ENCODE results near the gene ALDH3B1.
A peak's percentile ranks its signal among the peaks of the same experiment; 100 is the strongest.
"Not testable (repeated sequence)": the region's sequence is repeated elsewhere in the genome, so short reads cannot be mapped to it uniquely, and the experiment has no call there.

The ALDH3B1 gene, protein sequence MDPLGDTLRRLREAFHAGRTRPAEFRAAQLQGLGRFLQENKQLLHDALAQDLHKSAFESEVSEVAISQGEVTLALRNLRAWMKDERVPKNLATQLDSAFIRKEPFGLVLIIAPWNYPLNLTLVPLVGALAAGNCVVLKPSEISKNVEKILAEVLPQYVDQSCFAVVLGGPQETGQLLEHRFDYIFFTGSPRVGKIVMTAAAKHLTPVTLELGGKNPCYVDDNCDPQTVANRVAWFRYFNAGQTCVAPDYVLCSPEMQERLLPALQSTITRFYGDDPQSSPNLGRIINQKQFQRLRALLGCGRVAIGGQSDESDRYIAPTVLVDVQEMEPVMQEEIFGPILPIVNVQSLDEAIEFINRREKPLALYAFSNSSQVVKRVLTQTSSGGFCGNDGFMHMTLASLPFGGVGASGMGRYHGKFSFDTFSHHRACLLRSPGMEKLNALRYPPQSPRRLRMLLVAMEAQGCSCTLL

DNA sequence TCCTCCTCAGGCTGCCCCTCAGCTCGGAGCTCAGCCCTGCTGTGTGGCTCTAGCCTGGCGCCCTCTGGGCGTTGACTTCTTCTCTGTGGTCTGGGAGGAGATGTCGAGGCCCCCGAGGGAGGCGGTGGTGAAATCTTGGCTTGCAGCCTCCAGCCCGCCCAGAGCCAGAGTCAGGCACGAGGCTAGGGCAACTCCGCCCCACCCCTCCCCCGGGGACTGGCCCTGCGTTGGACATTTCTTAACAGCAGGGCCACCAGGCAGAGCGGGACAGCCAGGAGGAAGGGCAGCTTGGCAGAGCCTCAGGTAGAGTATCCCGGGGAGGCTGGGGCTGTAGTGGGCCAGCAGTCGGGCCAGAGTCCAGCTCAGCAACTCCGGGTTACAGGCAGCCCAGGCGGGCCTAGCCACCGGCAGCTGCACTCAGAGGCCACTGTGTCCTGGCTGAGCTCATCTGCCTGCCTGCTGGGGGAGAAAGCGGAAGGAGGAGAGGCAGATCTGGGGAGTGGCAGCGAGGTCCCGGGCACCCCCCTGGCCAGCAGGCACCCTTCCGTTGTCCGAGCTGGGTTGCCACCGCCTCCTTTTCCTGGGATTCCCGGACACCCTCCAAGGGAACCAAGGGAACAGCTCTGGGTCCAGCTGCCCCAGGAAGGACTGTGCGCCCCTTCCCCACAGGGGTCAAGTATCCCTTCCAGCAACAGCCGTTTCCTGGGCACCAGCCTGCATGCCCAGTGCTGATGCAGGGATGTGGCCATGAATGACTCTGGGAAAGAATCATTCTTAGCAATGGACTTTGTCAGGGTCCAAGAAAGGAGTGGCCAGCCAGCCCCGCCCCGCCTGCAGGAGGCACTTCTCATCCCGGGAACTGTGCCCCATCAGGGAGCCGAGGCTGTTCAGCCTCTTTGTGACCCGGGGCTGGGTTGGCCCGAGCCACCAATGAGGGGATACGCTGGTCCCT is at the start of gene ALDH3B1:
Gene ALDH3B1, plus strand, starts transcription at position 238 of the 952 bp plus-strand sequence. CDS start 4,971 bp downstream, outside the sequence.
- Histone ChIP-seq H3K4me1 (peaks cover 94 to 100% (median 96%) of the 10 kb centered on the region in 10 experiments), H3K4me2 (peak within 1 kb of the TSS; percentile 93 to 100 (median 98)), H3K9ac (peak within 1 kb of the TSS; percentile 87 to 98 (median 92)), H3K4me3 (peak within 1 kb of the TSS; percentile 52 to 75 (median 67)), H3K9me3 (replicated peaks in 1 of 11) (no peaks in the 10 kb centered on the region), H3K27ac (peak within 1 kb of the TSS; percentile 91 to 100 (median 96)), H4K20me1 (peaks cover 0 to 19% (median 6%) of the 10 kb centered on the region in 11 experiments; a peak in 9 of 22 replicates), H3K27me3 (no peaks in the 10 kb centered on the region), H3K36me3 (peaks cover 0 to 17% (median 0%) of the 10 kb centered on the region in 11 experiments; a peak in 8 of 22 replicates)
- TF ChIP-seq Cebpa-rat (IDR thresholded peaks at IDR 0.05): peak in 9 of 11 experiments; percentile 34 to 93 (median 80); a peak in 15 of 22 replicates

DNA sequence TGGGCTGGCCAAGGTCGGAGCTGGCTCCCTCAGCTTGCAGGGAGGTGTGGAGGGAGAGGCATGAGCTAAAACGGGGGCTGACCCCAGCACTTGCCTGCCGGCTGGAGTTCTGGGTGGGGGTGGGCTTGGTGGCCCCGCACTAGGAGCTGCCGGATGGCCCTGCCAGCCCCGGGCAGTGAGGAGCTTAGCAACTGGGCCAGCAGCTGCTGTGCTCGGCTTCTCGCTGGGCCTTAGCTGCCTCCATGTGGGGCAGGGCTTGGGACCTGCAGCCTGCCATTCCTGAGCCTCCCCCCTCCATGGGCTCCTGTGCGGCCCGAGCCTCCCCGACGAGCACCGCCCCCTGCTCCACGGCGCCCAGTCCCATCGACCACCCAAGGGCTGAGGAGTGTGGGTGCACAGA is 46.9 kb upstream of the ALDH3B1 start:
- H3K27ac ChIP-seq, H3K9ac ChIP-seq, H3K4me2 ChIP-seq, H3K4me3 ChIP-seq, H3K27me3 ChIP-seq, H3K4me1 ChIP-seq, H3K36me3 ChIP-seq, H4K20me1 ChIP-seq: not testable (repeated sequence)
- H3K9me3 ChIP-seq (replicated peaks in 1 of 11): peaks cover 0 to 12% (median 3%) of the 10 kb centered on the region in 11 experiments; a peak in 5 of 22 replicates

DNA sequence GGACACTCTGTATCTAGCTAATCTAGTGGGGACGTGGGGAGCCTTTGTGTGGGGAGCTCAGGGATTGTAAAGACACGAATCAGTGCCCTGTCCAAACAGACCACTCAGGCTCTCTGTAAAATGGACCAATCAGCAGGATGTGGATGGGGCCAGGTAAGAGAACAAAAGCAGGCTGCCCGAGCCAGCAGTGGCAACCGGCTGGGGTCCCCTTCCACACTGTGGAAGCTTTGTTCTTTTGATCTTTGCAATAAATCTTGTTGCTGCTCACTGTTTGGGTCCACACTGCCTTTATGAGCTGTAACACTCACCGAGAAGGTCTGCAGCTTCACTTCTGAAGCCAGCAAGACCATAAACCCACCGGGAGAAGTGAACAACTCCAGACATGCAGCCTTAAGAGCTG is 46.2 kb upstream of the ALDH3B1 start:
- not testable (repeated sequence) for H3K27ac ChIP-seq, H3K4me3 ChIP-seq, H3K4me2 ChIP-seq, H3K27me3 ChIP-seq, H4K20me1 ChIP-seq, H3K36me3 ChIP-seq, H3K9ac ChIP-seq, H3K4me1 ChIP-seq
- H3K9me3 ChIP-seq (replicated peaks in 1 of 11): peaks cover 0 to 12% (median 3%) of the 10 kb centered on the region in 11 experiments; a peak in 5 of 22 replicates

DNA sequence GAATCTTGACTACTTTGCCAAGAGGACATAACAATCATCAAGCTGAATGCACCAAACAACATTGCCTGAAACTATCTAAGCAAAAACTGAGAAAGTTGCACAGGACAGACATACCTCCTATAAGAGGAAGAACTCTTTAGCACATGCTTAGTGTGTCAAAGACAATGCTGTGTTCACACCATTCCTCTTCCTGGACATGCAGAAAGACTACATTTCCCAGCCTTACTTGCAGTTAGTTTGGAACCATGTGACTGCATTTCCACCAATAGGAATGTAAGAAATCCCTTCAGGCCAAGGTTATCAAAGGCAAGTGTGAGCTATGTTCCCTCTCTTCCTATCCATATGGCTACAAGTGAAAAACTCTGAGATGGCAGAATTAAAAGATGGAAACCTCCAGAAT is 45.4 kb upstream of the ALDH3B1 start:
- H3K27ac ChIP-seq, H3K4me3 ChIP-seq, H3K4me1 ChIP-seq, H3K27me3 ChIP-seq, H3K36me3 ChIP-seq, H3K4me2 ChIP-seq, H3K9ac ChIP-seq, H4K20me1 ChIP-seq: not testable (repeated sequence)
- H3K9me3 ChIP-seq (replicated peaks in 1 of 11): peaks cover 0 to 12% (median 3%) of the 10 kb centered on the region in 11 experiments; a peak in 5 of 22 replicates

DNA sequence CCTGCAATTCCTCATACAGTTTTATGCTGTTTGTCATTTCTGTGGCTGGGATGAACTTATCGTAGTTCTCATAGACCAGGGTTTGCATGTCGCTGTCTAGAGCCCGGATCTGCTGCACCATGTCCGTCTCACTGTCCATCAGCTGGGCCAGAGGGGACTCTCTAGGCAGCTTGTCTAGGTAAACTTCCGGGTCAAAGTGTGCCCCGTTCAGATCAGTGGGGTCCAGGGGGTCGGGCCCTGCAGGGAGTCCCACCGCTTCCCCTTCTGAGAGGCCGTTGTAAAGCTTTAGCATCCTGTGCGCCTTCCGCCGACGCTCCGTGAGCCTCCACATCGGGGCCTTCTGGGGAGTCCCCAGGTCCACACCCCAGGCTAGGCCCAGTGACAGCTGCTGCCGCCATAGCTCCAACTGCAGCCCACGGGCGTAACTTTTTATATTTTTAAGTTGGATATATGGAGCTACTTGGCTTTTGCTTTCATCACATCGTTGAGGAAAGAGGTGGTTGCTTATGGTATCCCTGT is 44.2 kb upstream of the ALDH3B1 start:
- not testable (repeated sequence) for H4K20me1 ChIP-seq, H3K4me1 ChIP-seq, H3K27me3 ChIP-seq, H3K36me3 ChIP-seq, H3K9ac ChIP-seq, H3K4me3 ChIP-seq, H3K27ac ChIP-seq, H3K4me2 ChIP-seq
- H3K9me3 ChIP-seq (replicated peaks in 1 of 11): peaks cover 0 to 12% (median 3%) of the 10 kb centered on the region in 11 experiments; a peak in 5 of 22 replicates

DNA sequence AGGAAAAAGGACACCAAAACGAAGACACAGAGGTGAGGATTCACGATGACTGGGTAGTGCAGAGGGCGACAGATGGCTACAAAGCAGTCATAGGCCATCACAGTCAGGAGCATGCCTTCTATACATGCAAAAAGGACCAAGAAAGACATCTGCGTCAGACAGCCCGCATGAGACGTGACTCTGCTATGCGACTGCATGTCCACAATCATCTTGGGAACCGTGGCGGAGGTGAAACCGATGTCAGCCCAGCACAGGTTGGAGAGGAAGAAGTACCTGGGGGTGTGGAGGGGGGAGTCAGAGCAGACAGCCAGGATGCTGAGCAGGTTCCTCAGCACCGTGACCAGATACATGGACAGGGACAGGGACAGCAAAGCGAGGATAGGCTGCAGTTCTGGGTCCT is 35.4 kb upstream of the ALDH3B1 start:
- H3K4me3 ChIP-seq; H3K27me3 ChIP-seq; H3K9me3 ChIP-seq (replicated peaks in 1 of 11); H3K27ac ChIP-seq; H3K4me1 ChIP-seq; H3K36me3 ChIP-seq; H3K4me2 ChIP-seq; H3K9ac ChIP-seq; H4K20me1 ChIP-seq: not testable (repeated sequence)

DNA sequence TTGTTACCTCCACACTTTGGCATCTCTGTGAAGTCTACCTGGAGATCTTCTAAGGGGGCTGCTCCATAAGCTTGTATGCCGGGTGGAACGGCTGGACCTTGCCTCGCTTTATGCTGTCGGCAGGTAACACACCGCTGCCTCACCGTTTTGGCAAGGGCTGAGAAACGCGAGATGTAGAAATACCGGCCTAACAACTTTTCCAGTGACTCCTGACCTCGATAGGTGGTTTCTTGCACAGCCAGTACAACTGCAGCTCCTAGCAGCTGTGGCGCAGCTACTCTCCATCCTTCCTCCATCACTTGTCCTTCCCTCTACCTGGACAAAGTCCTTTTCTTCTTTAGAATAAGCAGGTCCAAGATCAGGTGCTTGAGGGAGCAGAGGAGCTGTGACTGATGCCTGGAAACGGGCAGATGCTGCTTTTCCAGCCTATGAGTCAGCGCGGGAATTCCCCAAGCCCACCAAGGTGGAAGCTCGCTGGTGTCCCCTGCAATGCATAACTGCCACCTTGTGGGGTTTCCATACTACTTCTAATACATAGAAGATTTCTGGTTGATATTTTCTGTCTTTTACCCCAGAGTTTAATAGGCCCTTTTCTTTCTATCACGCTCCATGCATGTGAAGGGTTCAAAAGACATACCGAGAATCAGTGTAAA is 31.2 kb upstream of the ALDH3B1 start:
- not testable (repeated sequence) for H3K27me3 ChIP-seq; H3K4me2 ChIP-seq; H4K20me1 ChIP-seq; H3K9ac ChIP-seq; H3K27ac ChIP-seq; H3K36me3 ChIP-seq; H3K9me3 ChIP-seq (replicated peaks in 1 of 11); H3K4me3 ChIP-seq; H3K4me1 ChIP-seq

DNA sequence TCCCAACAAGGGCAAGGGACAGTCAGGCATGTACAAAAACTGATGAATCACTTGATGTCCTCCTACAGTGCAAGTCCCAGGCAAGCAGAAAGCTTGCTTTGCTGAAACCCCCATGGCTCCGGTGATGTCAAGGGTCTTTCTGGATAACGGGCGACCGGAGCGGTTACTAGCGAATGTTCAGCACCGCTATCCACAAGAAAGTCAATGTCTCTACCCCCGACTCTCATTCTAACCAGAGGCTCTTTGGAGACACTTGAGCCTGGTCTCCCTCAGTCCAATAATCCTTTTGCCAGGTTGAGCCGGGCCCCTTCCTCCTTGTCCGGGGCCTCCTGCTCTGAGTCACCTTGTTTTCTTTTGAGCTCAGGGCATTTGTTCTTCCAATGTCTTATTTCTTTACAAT is 28.9 kb upstream of the ALDH3B1 start:
- H3K27ac ChIP-seq; H3K4me2 ChIP-seq; H3K9ac ChIP-seq; H3K9me3 ChIP-seq (replicated peaks in 1 of 11); H3K36me3 ChIP-seq; H3K27me3 ChIP-seq; H4K20me1 ChIP-seq; H3K4me1 ChIP-seq; H3K4me3 ChIP-seq: not testable (repeated sequence)

DNA sequence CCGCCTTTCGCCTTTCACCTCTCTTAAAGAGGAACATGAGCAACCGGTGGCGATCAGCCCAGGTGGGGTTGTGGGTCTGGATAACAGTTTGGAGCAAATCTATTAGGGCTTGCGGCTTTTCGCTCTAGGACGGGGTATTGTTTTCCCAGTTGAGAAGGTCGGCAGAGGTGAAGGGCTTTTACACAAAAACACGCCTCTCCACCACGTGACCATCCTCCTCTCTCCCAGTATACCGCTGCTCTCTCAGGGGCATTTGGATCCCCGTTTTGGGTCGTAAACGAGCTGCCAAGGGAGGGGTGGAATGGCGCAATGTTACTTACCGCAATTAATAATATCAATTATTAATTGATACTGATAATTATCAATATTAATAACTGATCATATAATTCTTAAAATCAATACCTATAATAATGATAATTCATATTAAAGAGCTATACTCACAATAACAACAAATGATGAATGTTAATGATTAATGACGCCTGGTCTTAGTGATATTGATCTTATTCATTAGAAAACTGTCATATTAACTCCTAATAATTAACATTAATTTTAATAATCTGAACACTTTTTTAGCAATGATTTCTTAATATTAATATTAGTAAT is 27.8 kb upstream of the ALDH3B1 start:
- not testable (repeated sequence) for H3K4me1 ChIP-seq; H3K4me2 ChIP-seq; H4K20me1 ChIP-seq; H3K27me3 ChIP-seq; H3K4me3 ChIP-seq; H3K9me3 ChIP-seq (replicated peaks in 1 of 11); H3K27ac ChIP-seq; H3K36me3 ChIP-seq; H3K9ac ChIP-seq

All from BLaER1 treated with 17β-estradiol and CSF1 and Interleukin-3, amounts not matched to agents 10 nM and 100 nM (cell line).